Stimulated activated CD4-positive, alpha-beta T cell treated with anti-CD3 and anti-CD28 coated beads, Interleukin-4, amount 100 ng/mL, for 48 hours (primary cell): ENCODE data around the gene FAM149B1.
"Not testable (repeated sequence)": the region's sequence is repeated elsewhere in the genome, so short reads cannot be mapped to it uniquely, and the experiment has no call there.

Experiments used
- DNase-seq, 2 donors: peaks; one replicate each; pipeline ENCODE4 v3.0.0-alpha.2; 2020; ENCODE audit warnings: low read depth in 2 of 2

The FAM149B1 gene

GRCh38 chr10:73167783-73168464 lies at the start of gene FAM149B1, which contains the start of gene ECD:
Gene FAM149B1 (plus strand): TSS chr10:73168119. CDS start chr10:73168340, 221 bp downstream.
Gene ECD (minus strand): TSS chr10:73168008. CDS start chr10:73163937, 4,071 bp downstream.
- DNase-seq, result peak; percentile 91 to 92

GRCh38 chr10:73119457-73119856 lies 48.5 kb upstream of the FAM149B1 start:
- DNase-seq, result no peak

- DNase-seq, result no peak
These were observed 48.0 kb upstream of the FAM149B1 start for GRCh38 chr10:73119952-73120351.

GRCh38 chr10:73126343-73126742 lies 41.6 kb upstream of the FAM149B1 start:
- no peak for DNase-seq

GRCh38 chr10:73131301-73131700 lies 36.6 kb upstream of the FAM149B1 start:
- no peak for DNase-seq

GRCh38 chr10:73131913-73132686 lies 35.8 kb upstream of the FAM149B1 start:
- DNase-seq, result no peak

GRCh38 chr10:73134727-73135126 lies 33.2 kb upstream of the FAM149B1 start:
- DNase-seq, result no peak

- no peak for DNase-seq
These were observed 31.3 kb upstream of the FAM149B1 start for GRCh38 chr10:73136627-73137026.

- DNase-seq, result no peak
These were observed 28.7 kb upstream of the FAM149B1 start for GRCh38 chr10:73139251-73139650.

- DNase-seq, result no peak
These were observed 26.3 kb upstream of the FAM149B1 start for GRCh38 chr10:73141603-73142002.

GRCh38 chr10:73150633-73151413 lies 17.1 kb upstream of the FAM149B1 start:
- DNase-seq, result not testable (repeated sequence)

- DNase-seq, result no peak
These were observed 15.9 kb upstream of the FAM149B1 start for GRCh38 chr10:73152009-73152408.

GRCh38 chr10:73156054-73156453 lies 11.9 kb upstream of the FAM149B1 start:
- DNase-seq, result no peak

GRCh38 chr10:73159038-73159648 lies 8.8 kb upstream of the FAM149B1 start:
- peak; percentile 24 to 28 for DNase-seq

- no peak for DNase-seq
These were observed 6.8 kb upstream of the FAM149B1 start for GRCh38 chr10:73161079-73161478.

GRCh38 chr10:73161662-73162061 lies 6.3 kb upstream of the FAM149B1 start:
- no peak for DNase-seq

- DNase-seq, result no peak
These were observed 4.8 kb upstream of the FAM149B1 start for GRCh38 chr10:73163096-73163495.

GRCh38 chr10:73166972-73167371 lies 947 bp upstream of the FAM149B1 start:
- DNase-seq, result no peak

- DNase-seq, result peak in 1 of 2 donors; percentile 7
These were observed 499 bp upstream of the FAM149B1 start for GRCh38 chr10:73167458-73167782.

- DNase-seq, result no peak
These were observed 515 bp downstream of the FAM149B1 start for GRCh38 chr10:73168465-73168803.

- no peak for DNase-seq
These were observed 1.4 kb downstream of the FAM149B1 start for GRCh38 chr10:73169320-73169719.

GRCh38 chr10:73172867-73173266 lies 4.9 kb downstream of the FAM149B1 start:
- no peak for DNase-seq
